Measurements from ENCODE around the gene TIMP4. TPM values are rescaled to one million over a fixed set of nuclear protein-coding genes. Genes with fewer than 3 reads are reported as not detected.

TIMP4 gene
- 17.4 TPM for total RNA-seq
- long read RNA-seq, transcript TIMP4-201 (5 exons, 1,650 nt), result major isoform, 39 of 42 reads
- long read RNA-seq, partial matches to known transcripts, result 3 of 42 reads
- long read RNA-seq, other reads (novel, unspliced or antisense), result 0 of 42 reads

- intact Hi-C loops (cut with DNase I), result no loop called here
- ATAC-seq (ENCODE audit: poor library complexity) (peak; percentile 85), DNase-seq (peak; percentile 77)
Observed at GRCh38 chr3:12158387-12159226, at the start of gene TIMP4. TSS of gene TIMP4 (minus strand) at chr3:12158912. CDS start at chr3:12158840, 72 bp downstream.

DNA sequence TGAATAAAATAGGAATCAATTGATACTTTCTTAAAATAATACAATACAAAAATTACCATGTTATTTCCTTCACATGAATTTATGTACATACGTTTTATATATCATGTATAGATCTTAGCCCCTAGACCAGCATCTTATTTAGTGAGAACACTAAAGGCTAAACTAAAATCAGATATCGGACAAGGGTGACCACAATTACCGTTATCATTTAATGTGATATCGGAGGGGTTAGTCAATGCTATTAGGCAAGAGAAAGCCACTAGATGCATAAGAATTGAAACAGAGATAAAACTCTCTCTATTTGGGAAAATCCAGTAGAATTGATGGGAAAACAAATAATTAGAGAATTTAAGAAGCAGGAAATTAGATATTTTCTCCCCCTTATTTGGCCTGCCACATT lies 46.5 kb upstream of the TIMP4 start:
- intact Hi-C loops (cut with DNase I), result no loop called here

DNA sequence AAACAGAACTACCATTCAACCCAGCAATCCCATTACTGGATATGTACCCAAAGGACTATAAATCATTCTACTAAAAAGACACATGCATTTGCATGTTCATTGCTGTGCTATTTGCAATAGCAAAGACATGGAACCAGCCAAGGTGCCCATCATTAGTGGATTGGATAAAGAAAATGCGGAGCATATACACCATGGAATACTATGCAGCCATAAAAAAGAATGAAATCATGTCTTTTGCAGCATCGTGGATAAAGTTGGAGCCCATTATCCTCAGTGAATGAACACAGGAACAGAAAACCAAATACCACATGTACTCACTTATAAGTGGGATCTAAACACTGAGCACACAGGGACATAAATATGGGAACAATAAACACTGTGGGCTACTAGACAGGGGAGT lies 43.1 kb upstream of the TIMP4 start:
- intact Hi-C loops (cut with DNase I), result no loop called here
- DNase-seq, result no peak
- no peak for ATAC-seq (ENCODE audit: poor library complexity)

More for the DNA sequence above, 46.5 kb upstream of the TIMP4 start:
- no peak for ATAC-seq (ENCODE audit: poor library complexity)
- DNase-seq, result no peak

- intact Hi-C loops (cut with DNase I), result no loop called here
- no peak for ATAC-seq (ENCODE audit: poor library complexity)
- DNase-seq, result no peak
Observed at GRCh38 chr3:12198301-12198700, 39.6 kb upstream of the TIMP4 start.

DNA sequence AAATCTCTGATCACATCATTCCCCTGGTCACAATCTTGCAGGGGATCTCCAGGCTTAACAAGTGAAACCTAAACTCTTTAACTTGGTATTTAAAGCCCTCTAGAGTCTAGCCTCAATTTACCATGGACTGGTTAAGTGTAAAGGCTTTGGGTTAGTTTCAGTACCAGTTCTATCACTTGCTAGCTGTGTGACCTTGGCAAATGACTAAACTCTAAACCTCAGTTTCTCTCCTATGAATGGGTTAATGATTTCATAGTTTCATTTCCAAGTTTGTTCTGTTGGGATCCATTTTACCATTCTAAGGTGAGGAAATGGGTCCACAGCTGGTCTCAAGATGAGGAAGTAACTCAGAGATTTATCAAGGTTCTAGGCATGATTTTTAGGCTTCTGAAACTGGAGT lies 38.8 kb upstream of the TIMP4 start:
- no peak for ATAC-seq (ENCODE audit: poor library complexity)
- intact Hi-C loops (cut with DNase I), result no loop called here

DNA sequence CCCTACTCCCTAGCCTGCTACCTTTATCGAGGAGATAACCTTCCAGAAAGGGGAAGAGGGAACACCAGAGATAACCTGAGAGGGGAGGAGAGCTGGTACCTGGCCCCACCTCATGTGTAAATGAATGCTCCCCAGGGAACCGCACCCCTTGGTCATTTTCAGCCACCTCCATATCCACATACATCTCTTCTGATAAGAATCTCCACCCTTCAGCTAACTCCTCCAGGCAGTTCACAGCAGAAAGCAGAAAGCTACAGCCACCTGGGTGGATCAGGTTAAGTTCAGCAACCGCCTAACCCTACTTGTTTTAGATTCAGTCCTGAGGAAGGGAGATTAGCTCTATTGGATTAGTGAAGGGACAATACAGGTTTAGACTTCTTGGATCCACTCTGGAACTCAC lies 38.0 kb upstream of the TIMP4 start:
- DNase-seq (no peak), ATAC-seq (ENCODE audit: poor library complexity) (no peak)
- intact Hi-C loops (cut with DNase I), result no loop called here

More for the DNA sequence above, 38.8 kb upstream of the TIMP4 start:
- no peak for DNase-seq

DNA sequence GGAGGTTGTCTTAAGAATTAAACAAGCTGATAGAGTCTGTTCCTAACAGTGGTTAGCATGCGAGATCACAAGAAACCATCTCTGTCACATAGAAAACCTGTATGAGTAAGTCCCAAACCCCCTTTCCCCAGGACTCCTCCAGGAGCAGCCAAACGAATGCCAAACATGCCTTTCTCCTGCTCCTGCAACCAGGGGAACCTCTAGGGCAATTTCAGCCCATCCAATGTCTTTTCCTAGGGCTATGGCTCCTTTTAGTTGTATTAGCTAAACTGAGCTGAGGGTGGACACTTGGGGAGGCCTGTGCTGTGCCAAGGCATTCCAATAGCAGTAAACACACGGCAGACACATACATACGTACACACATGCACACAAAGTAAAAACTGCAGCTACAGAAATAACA lies 36.5 kb upstream of the TIMP4 start:
- DNase-seq (no peak), ATAC-seq (ENCODE audit: poor library complexity) (no peak)
- intact Hi-C loops (cut with DNase I), result no loop called here

DNA sequence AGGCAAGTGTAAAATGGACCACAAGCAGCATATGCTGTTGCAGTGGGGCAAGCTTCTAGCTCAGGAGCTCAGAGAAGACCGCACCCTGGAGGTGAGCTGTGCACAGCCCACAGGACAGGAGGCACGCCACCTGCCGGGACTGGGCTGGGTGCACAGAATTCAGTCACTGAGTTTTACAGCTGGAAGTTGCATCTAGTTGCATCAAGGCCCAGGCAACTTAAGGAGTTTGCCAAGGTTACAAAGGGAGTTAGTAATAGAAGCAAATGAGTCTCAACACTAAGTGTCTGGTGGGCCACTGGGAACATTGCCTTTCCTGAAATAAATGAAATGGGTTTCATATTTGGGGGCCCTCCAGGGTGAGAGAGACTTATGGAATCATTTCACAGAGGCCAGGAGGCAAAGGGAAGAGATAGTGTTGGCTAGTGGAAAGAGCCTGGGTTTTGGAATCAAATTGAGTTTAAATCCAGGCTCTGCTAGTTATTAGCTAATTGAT lies 36.0 kb upstream of the TIMP4 start:
- no peak for DNase-seq
- intact Hi-C loops (cut with DNase I), result no loop called here
- no peak for ATAC-seq (ENCODE audit: poor library complexity)

DNA sequence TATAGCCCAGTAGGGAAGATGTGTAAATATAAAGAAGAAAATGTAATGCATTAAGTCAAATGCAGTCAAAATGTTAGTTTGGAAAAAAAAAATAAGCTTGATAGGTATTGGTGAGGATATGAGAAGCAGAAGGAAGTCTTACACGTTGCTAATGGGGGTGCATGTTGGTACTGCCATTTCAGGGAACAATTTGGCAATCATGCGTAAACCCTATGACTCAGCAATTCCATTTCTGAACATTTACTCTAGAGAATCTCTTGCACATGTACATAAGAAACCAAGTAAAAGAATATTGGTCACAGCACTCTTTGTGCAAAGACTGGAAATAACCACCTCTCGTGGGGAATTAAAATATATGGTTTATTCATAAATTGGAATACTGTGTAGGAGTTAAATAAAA lies 35.5 kb upstream of the TIMP4 start:
- intact Hi-C loops (cut with DNase I), result no loop called here
- ATAC-seq (ENCODE audit: poor library complexity) (peak; percentile 64), DNase-seq (no peak)

DNA sequence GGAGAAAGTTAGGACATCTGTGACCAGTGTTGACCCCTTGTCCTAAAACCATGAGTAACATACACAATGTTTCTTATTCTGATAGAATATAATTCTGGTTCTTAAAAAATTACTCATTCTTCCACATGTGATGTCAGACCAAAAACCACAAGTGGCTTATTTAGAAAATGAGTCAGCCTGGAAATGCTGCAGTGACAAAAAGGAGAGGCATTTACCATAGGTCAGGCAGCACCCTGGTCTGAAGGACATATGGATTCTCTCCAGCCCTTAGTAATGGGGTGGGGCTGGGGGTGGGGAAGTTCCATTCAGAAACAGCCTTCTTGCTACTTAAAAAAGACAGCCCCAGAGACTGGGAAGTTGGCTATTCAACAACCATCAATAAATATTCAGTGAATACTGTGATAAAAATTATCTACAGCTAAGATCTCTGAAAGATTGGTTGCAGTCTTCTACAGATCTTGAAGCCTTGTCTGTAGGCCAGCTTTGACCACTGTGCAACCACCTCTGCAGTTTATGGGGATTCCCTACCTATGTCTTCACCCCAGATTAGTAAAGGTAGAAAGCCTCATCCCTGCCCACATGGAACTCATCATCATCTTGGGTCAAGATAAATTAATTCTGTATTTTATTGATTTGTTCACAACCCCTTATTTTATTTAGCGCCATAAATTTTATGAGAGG lies 34.9 kb upstream of the TIMP4 start:
- ATAC-seq (ENCODE audit: poor library complexity), result peak; percentile 63
- intact Hi-C loops (cut with DNase I), result no loop called here
- no peak for DNase-seq

DNA sequence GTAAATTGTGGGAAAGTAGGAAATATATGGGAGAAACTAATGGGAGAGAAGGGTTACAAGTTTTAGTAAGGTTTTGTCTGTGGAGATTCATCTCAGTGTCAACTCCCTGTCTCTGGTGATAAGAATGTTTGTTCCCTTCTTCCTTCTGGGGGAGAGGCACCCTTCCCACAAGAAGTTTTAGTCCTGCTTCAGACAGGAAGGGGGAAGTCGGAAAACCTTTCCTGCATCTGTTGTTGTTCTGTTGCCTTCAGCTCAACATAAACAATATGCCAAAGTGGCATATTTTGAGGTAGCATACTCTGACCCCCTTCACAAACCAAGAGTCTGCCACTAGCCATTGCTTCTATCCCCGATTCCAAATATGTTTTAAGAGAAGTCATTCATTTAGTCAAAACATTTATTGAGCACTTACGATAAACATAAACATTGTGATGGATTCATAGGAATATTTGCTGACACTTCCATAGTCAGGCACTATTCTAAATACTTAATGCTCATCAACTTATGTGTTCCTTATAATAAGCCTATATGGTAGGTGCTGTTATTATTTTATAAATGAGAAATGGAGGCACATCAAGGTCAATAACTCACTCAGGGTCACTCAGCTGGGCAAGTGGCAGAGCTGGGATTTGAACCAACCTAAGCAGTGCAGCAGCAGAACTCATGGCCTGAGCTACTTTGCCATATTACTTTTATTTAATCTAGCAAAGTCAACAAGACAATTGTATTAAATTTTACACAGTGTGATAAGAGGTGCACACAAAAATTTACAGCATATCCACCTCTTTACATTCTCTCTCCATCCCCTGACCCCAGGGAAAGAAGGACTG lies 34.2 kb upstream of the TIMP4 start:
- ATAC-seq (ENCODE audit: poor library complexity), result no peak
- DNase-seq, result no peak
- intact Hi-C loops (cut with DNase I), result no loop called here

GRCh38 chr3:12192173-12192572 lies 33.5 kb upstream of the TIMP4 start:
- intact Hi-C loops (cut with DNase I), result no loop called here
- ATAC-seq (ENCODE audit: poor library complexity) (no peak), DNase-seq (no peak)

GRCh38 chr3:12191559-12191958 lies 32.8 kb upstream of the TIMP4 start:
- no peak for DNase-seq
- intact Hi-C loops (cut with DNase I), result no loop called here

GRCh38 chr3:12190832-12191231 lies 32.1 kb upstream of the TIMP4 start:
- ATAC-seq (ENCODE audit: poor library complexity) (no peak), DNase-seq (no peak)
- intact Hi-C loops (cut with DNase I), result no loop called here

More at GRCh38 chr3:12191559-12191958, 32.8 kb upstream of the TIMP4 start:
- no peak for ATAC-seq (ENCODE audit: poor library complexity)

- intact Hi-C loops (cut with DNase I), result no loop called here
- DNase-seq, result no peak
- ATAC-seq (ENCODE audit: poor library complexity), result no peak
Observed at GRCh38 chr3:12190221-12190807, 31.6 kb upstream of the TIMP4 start.

- ATAC-seq (ENCODE audit: poor library complexity), result no peak
- intact Hi-C loops (cut with DNase I), result no loop called here
- no peak for DNase-seq
Observed at GRCh38 chr3:12188681-12189287, 30.1 kb upstream of the TIMP4 start.

- intact Hi-C loops (cut with DNase I), result no loop called here
- ATAC-seq (ENCODE audit: poor library complexity) (no peak), DNase-seq (no peak)
Observed at GRCh38 chr3:12188328-12188648, 29.6 kb upstream of the TIMP4 start.
